ENCODE data around the gene RNF212B. TPM values are rescaled to one million over a fixed set of nuclear protein-coding genes. Genes with fewer than 3 reads are reported as not detected.

Gene RNF212B
- total and polyA plus RNA-seq, 2 donors (not counting 3 experiments of a cell fraction or from before 2014, with no cell fraction given): not detected

DNA sequence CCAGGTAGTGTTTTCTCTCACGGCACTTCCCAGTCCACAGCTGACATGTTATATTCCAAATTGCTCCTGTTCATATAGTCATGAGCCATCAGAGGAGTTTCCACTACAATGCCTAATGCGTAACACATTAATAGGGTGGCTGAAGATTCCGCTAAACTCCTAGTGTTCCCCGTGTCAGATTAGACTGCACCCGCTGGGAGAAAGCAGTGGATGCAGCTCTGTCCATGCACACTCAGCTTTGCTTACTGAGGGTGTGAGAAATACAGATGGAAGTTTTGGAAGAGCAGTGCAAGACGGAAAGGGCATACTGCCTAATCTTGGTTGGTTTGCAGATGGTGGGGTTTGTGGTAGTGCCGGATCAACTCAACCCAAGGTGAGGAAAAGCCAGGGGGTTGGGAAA lies 59.4 kb downstream of the RNF212B start:
- no peaks in the 10 kb centered on the region for H3K9me3 ChIP-seq (replicated peaks; ENCODE audit: control insufficient read depth, insufficient read depth, low read length)
- no peak overlapping the region for H3K27ac ChIP-seq (ENCODE audit: insufficient read depth, low read depth, low read length)
- no peaks in the 10 kb centered on the region for H4K20me1 ChIP-seq (replicated peaks; ENCODE audit: control insufficient read depth, extremely low read depth, insufficient read depth, low read length)
- H3K9ac ChIP-seq (replicated peaks; ENCODE audit: extremely low read depth, insufficient read depth, low read length): no peak overlapping the region
- no peak overlapping the region for H2AFZ ChIP-seq (ENCODE audit: low read depth, low read length)
- no peaks in the 10 kb centered on the region for H3K9me1 ChIP-seq (replicated peaks; ENCODE audit: control insufficient read depth, extremely low read depth, insufficient read depth, low read length)
- H3K4me3 ChIP-seq (replicated peaks in 1 of 3; ENCODE audit: insufficient read depth in 1 of 3, low read depth in 1 of 3, low read length in 3 of 3): no peak overlapping the region
- intact Hi-C loops (cut with micrococcal nuclease): no loop called here
- TF ChIP-seq, protein P1, sequence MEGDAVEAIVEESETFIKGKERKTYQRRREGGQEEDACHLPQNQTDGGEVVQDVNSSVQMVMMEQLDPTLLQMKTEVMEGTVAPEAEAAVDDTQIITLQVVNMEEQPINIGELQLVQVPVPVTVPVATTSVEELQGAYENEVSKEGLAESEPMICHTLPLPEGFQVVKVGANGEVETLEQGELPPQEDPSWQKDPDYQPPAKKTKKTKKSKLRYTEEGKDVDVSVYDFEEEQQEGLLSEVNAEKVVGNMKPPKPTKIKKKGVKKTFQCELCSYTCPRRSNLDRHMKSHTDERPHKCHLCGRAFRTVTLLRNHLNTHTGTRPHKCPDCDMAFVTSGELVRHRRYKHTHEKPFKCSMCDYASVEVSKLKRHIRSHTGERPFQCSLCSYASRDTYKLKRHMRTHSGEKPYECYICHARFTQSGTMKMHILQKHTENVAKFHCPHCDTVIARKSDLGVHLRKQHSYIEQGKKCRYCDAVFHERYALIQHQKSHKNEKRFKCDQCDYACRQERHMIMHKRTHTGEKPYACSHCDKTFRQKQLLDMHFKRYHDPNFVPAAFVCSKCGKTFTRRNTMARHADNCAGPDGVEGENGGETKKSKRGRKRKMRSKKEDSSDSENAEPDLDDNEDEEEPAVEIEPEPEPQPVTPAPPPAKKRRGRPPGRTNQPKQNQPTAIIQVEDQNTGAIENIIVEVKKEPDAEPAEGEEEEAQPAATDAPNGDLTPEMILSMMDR (IDR thresholded peaks at IDR 0.05; ENCODE audit: extremely low read depth in 1 of 2, insufficient read depth in 1 of 2, low read depth in 1 of 2, low read length in 2 of 2): no peak
- TF ChIP-seq GATA2 (IDR thresholded peaks at IDR 0.05; ENCODE audit: insufficient read depth, insufficient read length, low read depth, low read length): no peak
- no peak for TF ChIP-seq MYC (IDR thresholded peaks at IDR 0.05; ENCODE audit: low read depth, low read length)
- ChIA-PET POLR2A (no interaction called here), CTCF (interaction anchor here (1.4 to 2.5 kb wide), 4 partner anchors 11 to 177 kb away, joined by 4 to 20 read pairs (median 6); partner anchors contain the start of gene HOMEZ)
- peaks cover 9% of the 10 kb centered on the region for H3K4me1 ChIP-seq (ENCODE audit: control insufficient read depth, extremely low read depth, insufficient read depth, low read length)
- BruUV-seq (replicated peaks): no TSS peak
- dilution Hi-C loops (cut with MboI; ENCODE audit: extremely low pct_ligation_motif_present, low sequenced_read_pairs): no loop called here
- FAIRE-seq: no peak
- H3K36me3 ChIP-seq (ENCODE audit: control insufficient read depth in 2 of 2, extremely low read depth in 1 of 2, insufficient read depth in 2 of 2, low read length in 2 of 2): no peaks in the 10 kb centered on the region
- peaks cover 6% of the 10 kb centered on the region in 2 experiments for H3K27me3 ChIP-seq (ENCODE audit: control insufficient read depth in 2 of 2, insufficient read depth in 2 of 2, low read length in 2 of 2)
- H3K79me2 ChIP-seq (ENCODE audit: control insufficient read depth, insufficient read depth, low read length): no peaks in the 10 kb centered on the region
- no peak for DNase-seq (ENCODE audit: low read depth, low spot score)
- H3K4me2 ChIP-seq (ENCODE audit: insufficient read depth, low read length): no peak overlapping the region

DNA sequence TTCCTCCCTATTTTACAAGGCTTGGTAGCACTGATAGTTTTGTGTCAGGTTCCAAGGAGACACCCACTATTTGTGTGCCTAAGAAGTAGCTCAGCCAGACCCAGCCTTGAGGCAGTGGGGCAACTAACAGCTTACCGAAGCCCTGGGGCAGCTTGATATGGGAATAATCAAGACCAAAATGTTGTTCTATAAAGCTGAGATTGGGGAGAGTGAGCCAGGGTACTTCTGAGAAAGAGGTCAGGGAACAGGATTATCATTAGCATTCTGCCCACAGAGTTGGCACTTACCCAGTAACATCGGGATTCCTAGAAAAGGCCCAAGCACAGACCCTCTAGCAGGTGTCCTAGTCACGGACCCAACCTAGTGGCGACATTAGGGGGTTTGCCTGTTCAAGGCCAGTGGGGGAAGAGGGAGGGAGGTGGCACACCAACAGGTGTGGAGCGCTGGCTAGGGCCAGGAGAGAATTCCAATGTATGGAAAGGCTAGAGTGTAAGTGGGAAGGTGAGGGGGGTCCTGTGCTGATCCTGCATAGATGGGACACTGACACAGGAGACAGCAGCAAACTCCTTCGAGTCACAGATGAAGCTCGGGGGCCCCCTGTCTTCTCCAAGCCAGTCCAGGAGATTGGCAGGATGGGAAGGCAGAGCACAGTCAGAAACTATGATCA lies 60.0 kb downstream of the RNF212B start:
- BruUV-seq (replicated peaks): no TSS peak
- no peak for DNase-seq (ENCODE audit: low read depth, low spot score)
- POLR2A ChIA-PET: no interaction called here
- Histone ChIP-seq H3K4me3 (replicated peaks in 1 of 3; ENCODE audit: insufficient read depth in 1 of 3, low read depth in 1 of 3, low read length in 3 of 3) (no peak overlapping the region), H3K9me3 (replicated peaks; ENCODE audit: control insufficient read depth, insufficient read depth, low read length) (no peaks in the 10 kb centered on the region), H3K79me2 (ENCODE audit: control insufficient read depth, insufficient read depth, low read length) (no peaks in the 10 kb centered on the region), H3K36me3 (ENCODE audit: control insufficient read depth in 2 of 2, extremely low read depth in 1 of 2, insufficient read depth in 2 of 2, low read length in 2 of 2) (no peaks in the 10 kb centered on the region), H3K9ac (replicated peaks; ENCODE audit: extremely low read depth, insufficient read depth, low read length) (no peak overlapping the region), H3K4me1 (ENCODE audit: control insufficient read depth, extremely low read depth, insufficient read depth, low read length) (peaks cover 10% of the 10 kb centered on the region), H3K27ac (ENCODE audit: insufficient read depth, low read depth, low read length) (no peak overlapping the region), H2AFZ (ENCODE audit: low read depth, low read length) (no peak overlapping the region), H3K4me2 (ENCODE audit: insufficient read depth, low read length) (no peak overlapping the region), H3K27me3 (ENCODE audit: control insufficient read depth in 2 of 2, insufficient read depth in 2 of 2, low read length in 2 of 2) (peaks cover 6% of the 10 kb centered on the region in 2 experiments), H3K9me1 (replicated peaks; ENCODE audit: control insufficient read depth, extremely low read depth, insufficient read depth, low read length) (no peaks in the 10 kb centered on the region), H4K20me1 (replicated peaks; ENCODE audit: control insufficient read depth, extremely low read depth, insufficient read depth, low read length) (no peaks in the 10 kb centered on the region)
- CTCF ChIA-PET: interaction anchor here (0.6 to 2.5 kb wide), 4 partner anchors 24 to 177 kb away, joined by 3 to 20 read pairs (median 4); partner anchors contain the start of gene PABPN1
- no peak for FAIRE-seq
- dilution Hi-C loops (cut with MboI; ENCODE audit: extremely low pct_ligation_motif_present, low sequenced_read_pairs) (no loop called here), intact Hi-C loops (cut with micrococcal nuclease) (no loop called here)
- TF ChIP-seq EZH2 (IDR thresholded peaks at IDR 0.05; ENCODE audit: borderline replicate concordance, low read depth, low read length, severe bottlenecking) (no peak), POLR2A (IDR thresholded peaks at IDR 0.05; ENCODE audit: low read depth, low read length) (no peak), POLR2AphosphoS5 (IDR thresholded peaks at IDR 0.05; ENCODE audit: insufficient read depth, low read depth, low read length) (no peak), MYC (IDR thresholded peaks at IDR 0.05; ENCODE audit: low read depth, low read length) (no peak), JUN (IDR thresholded peaks at IDR 0.05; ENCODE audit: borderline replicate concordance, insufficient read depth, insufficient read length, low read depth) (no peak), FOS (IDR thresholded peaks at IDR 0.05; ENCODE audit: borderline replicate concordance, insufficient read depth, low read length) (no peak), GATA2 (IDR thresholded peaks at IDR 0.05; ENCODE audit: insufficient read depth, insufficient read length, low read depth, low read length) (no peak)
- TF ChIP-seq, protein P2, sequence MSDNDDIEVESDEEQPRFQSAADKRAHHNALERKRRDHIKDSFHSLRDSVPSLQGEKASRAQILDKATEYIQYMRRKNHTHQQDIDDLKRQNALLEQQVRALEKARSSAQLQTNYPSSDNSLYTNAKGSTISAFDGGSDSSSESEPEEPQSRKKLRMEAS (IDR thresholded peaks at IDR 0.05; ENCODE audit: insufficient read depth, insufficient read length): no peak
- TF ChIP-seq, protein P1 (IDR thresholded peaks at IDR 0.05; ENCODE audit: extremely low read depth in 1 of 2, insufficient read depth in 1 of 2, low read depth in 1 of 2, low read length in 2 of 2): no peak

Data from endothelial cell of umbilical vein (primary cell).